Endothelial cell of umbilical vein (primary cell): ENCODE data around the gene POLR2B.

Experiments
- CTCF ChIP-seq, 2 donors: IDR thresholded peaks; 1 replicate in 1 of 2; 2 replicates in 1 of 2; pipeline ENCODE4 v1.5.1; 2011; ENCODE audit warnings: low read length in 2 of 2, mild to moderate bottlenecking in 2 of 2, moderate library complexity in 2 of 2, control low read depth in 1 of 2, inconsistent platforms in 1 of 2, low read depth in 1 of 2; ENCODE audit not compliant: insufficient read depth in 1 of 2; ENCODE audit errors: extremely low read depth in 1 of 2
- EZH2 ChIP-seq: IDR thresholded peaks from 2 replicates; pipeline ENCODE4 v1.6.1; 2012; ENCODE audit warnings: borderline replicate concordance, low read depth, mild to moderate bottlenecking, moderate library complexity, low read length, inconsistent platforms; ENCODE audit not compliant: severe bottlenecking
- POLR2A ChIP-seq: IDR thresholded peaks from 2 replicates; pipeline ENCODE4 v1.6.1; 2012; ENCODE audit warnings: low read depth, mild to moderate bottlenecking, control low read depth, low read length

DNA sequence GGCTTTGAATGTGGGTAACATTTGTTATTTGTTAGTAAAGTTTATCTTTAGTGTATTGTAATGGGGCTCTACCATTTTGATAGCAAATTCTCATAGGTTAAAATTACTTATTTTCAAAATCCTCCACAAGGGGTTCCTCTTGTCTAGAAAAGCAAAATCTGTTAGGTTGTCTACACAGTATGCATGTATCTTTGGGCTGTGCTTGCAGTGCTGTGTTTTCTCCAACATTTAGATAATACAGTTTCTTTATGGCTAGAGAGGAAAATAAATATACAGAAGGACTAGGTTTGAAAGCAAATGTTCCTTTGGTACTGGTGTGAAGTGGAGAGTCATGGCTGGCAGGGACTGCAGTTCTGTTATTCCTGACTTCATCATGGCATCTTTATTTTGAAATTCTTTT, 40.3 kb downstream of the POLR2B start:
- TF ChIP-seq POLR2A, result no peak
- TF ChIP-seq CTCF (IDR thresholded peaks at IDR 0.05; ENCODE audit: extremely low read depth in 1 of 2, insufficient read depth in 1 of 2, low read depth in 1 of 2, low read length in 2 of 2), result no peak
- no peak for TF ChIP-seq EZH2
